GM23338 (cell line): ENCODE results near the gene QRFP. TPM values are rescaled to one million over a fixed set of nuclear protein-coding genes. Genes with fewer than 3 reads are reported as not detected.
A peak's percentile ranks its signal among the peaks of the same experiment; 100 is the strongest.

Experiments
- ATAC-seq: fragments of 200-7000 bp; cut with Tn5 transposase; 3 replicates; pipeline ENCODE4 v1.9.1; 2020
- DNase-seq: peaks from one replicate; pipeline ENCODE4 v3.0.0-alpha.2; 2015; ENCODE audit warnings: low spot score
- H2AFZ ChIP-seq: fragments of 200-600 bp; sonication (generic); 2 replicates; pipeline ENCODE4 v1.8.0; 2016; ENCODE audit warnings: antibody characterized with exemption, mild to moderate bottlenecking, moderate library complexity
- H3F3A ChIP-seq: fragments of 200-600 bp; sonication (generic); replicated peaks from 2 replicates; pipeline ENCODE4 v1.8.0; 2017; ENCODE audit warnings: antibody characterized with exemption, mixed run types, low read depth
- H3K27ac ChIP-seq: fragments of 200-600 bp; sonication (generic); 2 replicates; pipeline ENCODE4 v1.6.1; 2016; ENCODE audit warnings: low read depth
- H3K27me3 ChIP-seq: fragments of 200-600 bp; sonication (generic); 2 replicates; pipeline ENCODE4 v1.8.0; 2016; ENCODE audit warnings: mild to moderate bottlenecking, mixed run types, moderate library complexity; ENCODE audit not compliant: insufficient read depth
- H3K36me3 ChIP-seq: fragments of 200-600 bp; sonication (generic); 2 replicates; pipeline ENCODE4 v1.8.0; 2016; ENCODE audit warnings: mild to moderate bottlenecking; ENCODE audit not compliant: insufficient read depth
- H3K4me1 ChIP-seq: fragments of 200-600 bp; sonication (generic); 2 replicates; pipeline ENCODE4 v1.8.0; 2016; ENCODE audit warnings: mild to moderate bottlenecking, moderate library complexity; ENCODE audit not compliant: insufficient read depth
- H3K4me2 ChIP-seq: fragments of 200-600 bp; sonication (generic); 2 replicates; pipeline ENCODE4 v1.7.1; 2017; ENCODE audit warnings: mixed run types
- H3K4me3 ChIP-seq: fragments of 200-600 bp; sonication (generic); 2 replicates; pipeline ENCODE4 v1.6.1; 2016; ENCODE audit warnings: mixed run types
- H3K79me2 ChIP-seq: fragments of 200-600 bp; sonication (generic); replicated peaks from 2 replicates; pipeline ENCODE4 v1.8.0; 2017; ENCODE audit warnings: mild to moderate bottlenecking; ENCODE audit not compliant: insufficient read depth
- H3K9me2 ChIP-seq: fragments of 200-600 bp; sonication (generic); 2 replicates; pipeline ENCODE4 v1.8.0; 2017; ENCODE audit not compliant: insufficient read depth
- H4K20me1 ChIP-seq: fragments of 200-600 bp; sonication (generic); replicated peaks from 2 replicates; pipeline ENCODE4 v1.8.0; 2017; ENCODE audit warnings: mild to moderate bottlenecking; ENCODE audit not compliant: insufficient read depth
- H3K27ac Mint-ChIP-seq: 2 replicates; pipeline ENCODE4 v1.8.0; 2020; ENCODE audit warnings: inconsistent platforms, mild to moderate bottlenecking, moderate library complexity, mixed read lengths
- H3K27me3 Mint-ChIP-seq: 3 replicates; pipeline ENCODE4 v1.8.0; 2022; ENCODE audit warnings: low read depth, mild to moderate bottlenecking, moderate library complexity, mixed read lengths, inconsistent platforms; ENCODE audit not compliant: insufficient read depth, poor library complexity
- H3K36me3 Mint-ChIP-seq: 3 replicates; pipeline ENCODE4 v1.8.0; 2021; ENCODE audit warnings: low read depth, mild to moderate bottlenecking, inconsistent platforms, moderate library complexity, mixed read lengths
- H3K4me1 Mint-ChIP-seq: 3 replicates; pipeline ENCODE4 v1.8.0; 2020; ENCODE audit warnings: mild to moderate bottlenecking, inconsistent platforms, mixed read lengths
- H3K4me3 Mint-ChIP-seq: 3 replicates; pipeline ENCODE4 v1.8.0; 2021; ENCODE audit warnings: moderate library complexity, mild to moderate bottlenecking, inconsistent platforms, mixed read lengths
- H3K9me3 Mint-ChIP-seq: 3 replicates; pipeline ENCODE4 v1.8.0; 2020; ENCODE audit warnings: moderate library complexity, mild to moderate bottlenecking, inconsistent platforms, mixed read lengths
- CREB1 ChIP-seq: fragments of 250-450 bp; sonication (Bioruptor Pico); IDR thresholded peaks from 2 replicates; pipeline ENCODE4 v1.5.0; 2020; ENCODE audit warnings: low read depth, mild to moderate bottlenecking, moderate library complexity
- EZH2 ChIP-seq: fragments of 200-600 bp; sonication (generic); IDR thresholded peaks from one replicate; pipeline ENCODE4 v1.8.0; 2017; ENCODE audit warnings: antibody characterized with exemption, mild to moderate bottlenecking, low read depth; ENCODE audit not compliant: unreplicated experiment
- EZH2phosphoT487 ChIP-seq: fragments of 200-600 bp; sonication (generic); IDR thresholded peaks from one replicate; pipeline ENCODE4 v1.8.1; 2018; ENCODE audit warnings: antibody characterized with exemption; ENCODE audit not compliant: unreplicated experiment
- JUNB ChIP-seq: IDR thresholded peaks from one replicate; pipeline ENCODE4 v1.6.1; 2016; ENCODE audit warnings: antibody characterized with exemption; ENCODE audit not compliant: unreplicated experiment
- NANOG ChIP-seq: IDR thresholded peaks from 2 replicates; pipeline ENCODE4 v1.6.1; 2016; ENCODE audit warnings: antibody characterized with exemption, borderline replicate concordance
- POLR2AphosphoS5 ChIP-seq: IDR thresholded peaks from 2 replicates; pipeline ENCODE4 v1.6.1; 2016; ENCODE audit warnings: antibody characterized with exemption, low read depth
- STAT1 ChIP-seq: IDR thresholded peaks from one replicate; pipeline ENCODE4 v1.6.1; 2016; ENCODE audit warnings: antibody characterized with exemption; ENCODE audit not compliant: unreplicated experiment
- ZNF114 ChIP-seq: fragments of 250-450 bp; sonication (Bioruptor Pico); IDR thresholded peaks from 2 replicates; pipeline ENCODE4 v1.5.0; 2020; ENCODE audit warnings: mild to moderate bottlenecking, moderate library complexity
- ZNF331 ChIP-seq: fragments of 250-450 bp; sonication (Bioruptor Pico); IDR thresholded peaks from 2 replicates; pipeline ENCODE4 v1.5.0; 2020; ENCODE audit warnings: low read depth, mild to moderate bottlenecking, moderate library complexity
- polyA plus RNA-seq: library from polyadenylated mRNA; unstranded; fragments of >200 nt; fragmentation: Nextera tagmentation; extraction: Ambion mirVana; gene quantifications from 2 replicates; pipeline ENCODE4 v1.2.1, GENCODE V29; 2016
- total RNA-seq: library from RNA; depleted of rRNA; stranded (reverse); fragments of >200 nt; shearing (Covaris generic); gene quantifications from 2 replicates; pipeline ENCODE4 v1.2.3, GENCODE V29; 2014
- TF ChIP-seq, protein P1 (sequence below): fragments of 250-450 bp; sonication (Bioruptor Pico); IDR thresholded peaks from 2 replicates; pipeline ENCODE4 v1.5.0; 2020; ENCODE audit warnings: mild to moderate bottlenecking, moderate library complexity
- TF ChIP-seq, protein P2 (sequence below): IDR thresholded peaks from 2 replicates; pipeline ENCODE4 v1.6.1; 2016; ENCODE audit warnings: antibody characterized with exemption
- TF ChIP-seq, protein P3 (sequence below), 2 experiments: fragments of 200-600 bp in 1 of 2; sonication (generic) in 1 of 2; conservative IDR thresholded peaks; 2 replicates each; pipeline versions ENCODE4 v1.5.1 to v1.6.1; 2016 to 2017; ENCODE audit warnings: antibody characterized with exemption in 2 of 2, low read depth in 2 of 2, mild to moderate bottlenecking in 2 of 2, moderate library complexity in 1 of 2
- TF ChIP-seq, protein P4 (sequence below): IDR thresholded peaks from one replicate; pipeline ENCODE4 v1.6.1; 2018; ENCODE audit warnings: antibody characterized with exemption; ENCODE audit not compliant: unreplicated experiment

Gene QRFP
- total and polyA plus RNA-seq, 2 experiments from 2014 or later, result not detected

DNA sequence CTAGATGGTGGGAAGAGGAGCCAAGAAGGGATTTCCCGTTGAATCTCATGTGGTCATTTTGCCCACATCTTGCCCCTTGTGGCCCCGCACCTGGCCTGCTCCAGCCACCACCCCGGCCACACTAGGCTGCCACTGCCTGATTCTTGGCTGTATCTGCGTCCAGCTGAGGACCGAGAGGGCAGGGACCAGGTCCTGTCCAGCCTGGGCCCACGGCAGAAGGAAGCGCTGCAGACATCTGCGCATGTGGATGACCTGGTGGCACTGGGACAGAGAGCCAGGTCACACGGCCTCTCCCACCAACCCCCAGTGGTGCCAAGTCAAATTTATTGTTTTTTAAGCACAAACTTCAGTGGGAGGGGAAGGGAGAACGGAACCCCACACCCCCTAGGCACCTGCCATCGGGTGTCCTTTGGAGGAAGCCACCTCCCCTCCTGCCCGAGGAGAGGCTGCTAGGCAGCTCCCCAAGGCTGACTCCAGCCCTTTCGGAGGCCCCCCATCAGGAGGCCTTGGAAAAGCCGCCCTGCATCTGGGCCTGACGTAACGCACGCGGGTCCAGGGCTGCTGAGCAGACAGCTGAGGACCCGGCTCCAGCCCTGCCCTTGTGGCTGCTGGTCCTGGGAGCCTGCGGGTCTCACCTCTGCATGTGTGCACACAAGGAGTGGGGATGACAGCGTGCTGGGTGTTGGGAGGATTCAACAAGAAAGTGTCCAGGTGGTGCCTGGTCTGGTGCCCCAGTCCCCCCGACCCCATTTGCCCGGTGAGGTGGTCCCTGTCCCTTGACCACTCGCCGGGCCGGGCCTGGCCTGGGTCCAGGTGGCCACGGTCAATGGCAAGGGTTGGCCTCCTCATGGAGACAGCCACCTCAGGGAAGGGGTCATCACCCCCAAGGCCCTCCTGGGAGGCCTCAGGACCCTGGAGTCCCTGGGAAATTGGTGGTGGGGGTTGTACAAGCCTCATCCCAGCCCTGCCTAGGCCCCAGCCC, 5.9 kb upstream of the QRFP start:
- H3K4me2 ChIP-seq, result no peak overlapping the region
- no peak overlapping the region for H3K27ac Mint-ChIP-seq
- no peaks in the 10 kb centered on the region for H3K36me3 Mint-ChIP-seq
- no peaks in the 10 kb centered on the region for H3K27me3 ChIP-seq
- H3K36me3 ChIP-seq, result no peaks in the 10 kb centered on the region
- no peak overlapping the region for H2AFZ ChIP-seq
- no peaks in the 10 kb centered on the region for H3K9me2 ChIP-seq
- no peak overlapping the region for H3K4me3 ChIP-seq
- H3K4me1 ChIP-seq, result no peaks in the 10 kb centered on the region
- no peaks in the 10 kb centered on the region for H3F3A ChIP-seq
- TF ChIP-seq, protein P1, sequence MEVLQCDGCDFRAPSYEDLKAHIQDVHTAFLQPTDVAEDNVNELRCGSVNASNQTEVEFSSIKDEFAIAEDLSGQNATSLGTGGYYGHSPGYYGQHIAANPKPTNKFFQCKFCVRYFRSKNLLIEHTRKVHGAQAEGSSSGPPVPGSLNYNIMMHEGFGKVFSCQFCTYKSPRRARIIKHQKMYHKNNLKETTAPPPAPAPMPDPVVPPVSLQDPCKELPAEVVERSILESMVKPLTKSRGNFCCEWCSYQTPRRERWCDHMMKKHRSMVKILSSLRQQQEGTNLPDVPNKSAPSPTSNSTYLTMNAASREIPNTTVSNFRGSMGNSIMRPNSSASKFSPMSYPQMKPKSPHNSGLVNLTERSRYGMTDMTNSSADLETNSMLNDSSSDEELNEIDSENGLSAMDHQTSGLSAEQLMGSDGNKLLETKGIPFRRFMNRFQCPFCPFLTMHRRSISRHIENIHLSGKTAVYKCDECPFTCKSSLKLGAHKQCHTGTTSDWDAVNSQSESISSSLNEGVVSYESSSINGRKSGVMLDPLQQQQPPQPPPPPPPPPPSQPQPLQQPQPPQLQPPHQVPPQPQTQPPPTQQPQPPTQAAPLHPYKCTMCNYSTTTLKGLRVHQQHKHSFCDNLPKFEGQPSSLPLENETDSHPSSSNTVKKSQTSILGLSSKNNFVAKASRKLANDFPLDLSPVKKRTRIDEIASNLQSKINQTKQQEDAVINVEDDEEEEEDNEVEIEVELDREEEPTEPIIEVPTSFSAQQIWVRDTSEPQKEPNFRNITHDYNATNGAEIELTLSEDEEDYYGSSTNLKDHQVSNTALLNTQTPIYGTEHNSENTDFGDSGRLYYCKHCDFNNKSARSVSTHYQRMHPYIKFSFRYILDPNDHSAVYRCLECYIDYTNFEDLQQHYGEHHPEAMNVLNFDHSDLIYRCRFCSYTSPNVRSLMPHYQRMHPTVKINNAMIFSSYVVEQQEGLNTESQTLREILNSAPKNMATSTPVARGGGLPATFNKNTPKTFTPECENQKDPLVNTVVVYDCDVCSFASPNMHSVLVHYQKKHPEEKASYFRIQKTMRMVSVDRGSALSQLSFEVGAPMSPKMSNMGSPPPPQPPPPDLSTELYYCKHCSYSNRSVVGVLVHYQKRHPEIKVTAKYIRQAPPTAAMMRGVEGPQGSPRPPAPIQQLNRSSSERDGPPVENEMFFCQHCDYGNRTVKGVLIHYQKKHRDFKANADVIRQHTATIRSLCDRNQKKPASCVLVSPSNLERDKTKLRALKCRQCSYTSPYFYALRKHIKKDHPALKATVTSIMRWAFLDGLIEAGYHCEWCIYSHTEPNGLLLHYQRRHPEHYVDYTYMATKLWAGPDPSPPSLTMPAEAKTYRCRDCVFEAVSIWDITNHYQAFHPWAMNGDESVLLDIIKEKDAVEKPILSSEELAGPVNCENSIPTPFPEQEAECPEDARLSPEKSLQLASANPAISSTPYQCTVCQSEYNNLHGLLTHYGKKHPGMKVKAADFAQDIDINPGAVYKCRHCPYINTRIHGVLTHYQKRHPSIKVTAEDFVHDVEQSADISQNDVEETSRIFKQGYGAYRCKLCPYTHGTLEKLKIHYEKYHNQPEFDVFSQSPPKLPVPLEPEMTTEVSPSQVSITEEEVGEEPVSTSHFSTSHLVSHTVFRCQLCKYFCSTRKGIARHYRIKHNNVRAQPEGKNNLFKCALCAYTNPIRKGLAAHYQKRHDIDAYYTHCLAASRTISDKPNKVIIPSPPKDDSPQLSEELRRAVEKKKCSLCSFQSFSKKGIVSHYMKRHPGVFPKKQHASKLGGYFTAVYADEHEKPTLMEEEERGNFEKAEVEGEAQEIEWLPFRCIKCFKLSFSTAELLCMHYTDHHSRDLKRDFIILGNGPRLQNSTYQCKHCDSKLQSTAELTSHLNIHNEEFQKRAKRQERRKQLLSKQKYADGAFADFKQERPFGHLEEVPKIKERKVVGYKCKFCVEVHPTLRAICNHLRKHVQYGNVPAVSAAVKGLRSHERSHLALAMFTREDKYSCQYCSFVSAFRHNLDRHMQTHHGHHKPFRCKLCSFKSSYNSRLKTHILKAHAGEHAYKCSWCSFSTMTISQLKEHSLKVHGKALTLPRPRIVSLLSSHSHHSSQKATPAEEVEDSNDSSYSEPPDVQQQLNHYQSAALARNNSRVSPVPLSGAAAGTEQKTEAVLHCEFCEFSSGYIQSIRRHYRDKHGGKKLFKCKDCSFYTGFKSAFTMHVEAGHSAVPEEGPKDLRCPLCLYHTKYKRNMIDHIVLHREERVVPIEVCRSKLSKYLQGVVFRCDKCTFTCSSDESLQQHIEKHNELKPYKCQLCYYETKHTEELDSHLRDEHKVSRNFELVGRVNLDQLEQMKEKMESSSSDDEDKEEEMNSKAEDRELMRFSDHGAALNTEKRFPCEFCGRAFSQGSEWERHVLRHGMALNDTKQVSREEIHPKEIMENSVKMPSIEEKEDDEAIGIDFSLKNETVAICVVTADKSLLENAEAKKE, result no peak
- TF ChIP-seq, protein P2, sequence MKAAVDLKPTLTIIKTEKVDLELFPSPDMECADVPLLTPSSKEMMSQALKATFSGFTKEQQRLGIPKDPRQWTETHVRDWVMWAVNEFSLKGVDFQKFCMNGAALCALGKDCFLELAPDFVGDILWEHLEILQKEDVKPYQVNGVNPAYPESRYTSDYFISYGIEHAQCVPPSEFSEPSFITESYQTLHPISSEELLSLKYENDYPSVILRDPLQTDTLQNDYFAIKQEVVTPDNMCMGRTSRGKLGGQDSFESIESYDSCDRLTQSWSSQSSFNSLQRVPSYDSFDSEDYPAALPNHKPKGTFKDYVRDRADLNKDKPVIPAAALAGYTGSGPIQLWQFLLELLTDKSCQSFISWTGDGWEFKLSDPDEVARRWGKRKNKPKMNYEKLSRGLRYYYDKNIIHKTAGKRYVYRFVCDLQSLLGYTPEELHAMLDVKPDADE, result no peak
- TF ChIP-seq, protein P3, sequence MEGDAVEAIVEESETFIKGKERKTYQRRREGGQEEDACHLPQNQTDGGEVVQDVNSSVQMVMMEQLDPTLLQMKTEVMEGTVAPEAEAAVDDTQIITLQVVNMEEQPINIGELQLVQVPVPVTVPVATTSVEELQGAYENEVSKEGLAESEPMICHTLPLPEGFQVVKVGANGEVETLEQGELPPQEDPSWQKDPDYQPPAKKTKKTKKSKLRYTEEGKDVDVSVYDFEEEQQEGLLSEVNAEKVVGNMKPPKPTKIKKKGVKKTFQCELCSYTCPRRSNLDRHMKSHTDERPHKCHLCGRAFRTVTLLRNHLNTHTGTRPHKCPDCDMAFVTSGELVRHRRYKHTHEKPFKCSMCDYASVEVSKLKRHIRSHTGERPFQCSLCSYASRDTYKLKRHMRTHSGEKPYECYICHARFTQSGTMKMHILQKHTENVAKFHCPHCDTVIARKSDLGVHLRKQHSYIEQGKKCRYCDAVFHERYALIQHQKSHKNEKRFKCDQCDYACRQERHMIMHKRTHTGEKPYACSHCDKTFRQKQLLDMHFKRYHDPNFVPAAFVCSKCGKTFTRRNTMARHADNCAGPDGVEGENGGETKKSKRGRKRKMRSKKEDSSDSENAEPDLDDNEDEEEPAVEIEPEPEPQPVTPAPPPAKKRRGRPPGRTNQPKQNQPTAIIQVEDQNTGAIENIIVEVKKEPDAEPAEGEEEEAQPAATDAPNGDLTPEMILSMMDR (conservative IDR thresholded peaks at IDR 0.05; ENCODE audit: low read depth in 2 of 2), result no peak
- TF ChIP-seq EZH2phosphoT487 (no peak), ZNF331 (CRISPR knock-in tag) (no peak), POLR2AphosphoS5 (no peak), ZNF114 (CRISPR knock-in tag) (no peak), JUNB (no peak), NANOG (no peak), EZH2 (no peak), STAT1 (no peak), CREB1 (CRISPR knock-in tag) (no peak)
- TF ChIP-seq, protein P4, sequence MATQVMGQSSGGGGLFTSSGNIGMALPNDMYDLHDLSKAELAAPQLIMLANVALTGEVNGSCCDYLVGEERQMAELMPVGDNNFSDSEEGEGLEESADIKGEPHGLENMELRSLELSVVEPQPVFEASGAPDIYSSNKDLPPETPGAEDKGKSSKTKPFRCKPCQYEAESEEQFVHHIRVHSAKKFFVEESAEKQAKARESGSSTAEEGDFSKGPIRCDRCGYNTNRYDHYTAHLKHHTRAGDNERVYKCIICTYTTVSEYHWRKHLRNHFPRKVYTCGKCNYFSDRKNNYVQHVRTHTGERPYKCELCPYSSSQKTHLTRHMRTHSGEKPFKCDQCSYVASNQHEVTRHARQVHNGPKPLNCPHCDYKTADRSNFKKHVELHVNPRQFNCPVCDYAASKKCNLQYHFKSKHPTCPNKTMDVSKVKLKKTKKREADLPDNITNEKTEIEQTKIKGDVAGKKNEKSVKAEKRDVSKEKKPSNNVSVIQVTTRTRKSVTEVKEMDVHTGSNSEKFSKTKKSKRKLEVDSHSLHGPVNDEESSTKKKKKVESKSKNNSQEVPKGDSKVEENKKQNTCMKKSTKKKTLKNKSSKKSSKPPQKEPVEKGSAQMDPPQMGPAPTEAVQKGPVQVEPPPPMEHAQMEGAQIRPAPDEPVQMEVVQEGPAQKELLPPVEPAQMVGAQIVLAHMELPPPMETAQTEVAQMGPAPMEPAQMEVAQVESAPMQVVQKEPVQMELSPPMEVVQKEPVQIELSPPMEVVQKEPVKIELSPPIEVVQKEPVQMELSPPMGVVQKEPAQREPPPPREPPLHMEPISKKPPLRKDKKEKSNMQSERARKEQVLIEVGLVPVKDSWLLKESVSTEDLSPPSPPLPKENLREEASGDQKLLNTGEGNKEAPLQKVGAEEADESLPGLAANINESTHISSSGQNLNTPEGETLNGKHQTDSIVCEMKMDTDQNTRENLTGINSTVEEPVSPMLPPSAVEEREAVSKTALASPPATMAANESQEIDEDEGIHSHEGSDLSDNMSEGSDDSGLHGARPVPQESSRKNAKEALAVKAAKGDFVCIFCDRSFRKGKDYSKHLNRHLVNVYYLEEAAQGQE, result no peak
- H3K27ac ChIP-seq, result no peak overlapping the region
- peak; percentile 10; the same call in 2 of the 3 replicates for ATAC-seq
- H3K27me3 Mint-ChIP-seq, result peaks cover 14% of the 10 kb centered on the region
- H3K4me3 Mint-ChIP-seq, result no peak overlapping the region
- no peaks in the 10 kb centered on the region for H3K79me2 ChIP-seq
- no peaks in the 10 kb centered on the region for H3K9me3 Mint-ChIP-seq
- H3K4me1 Mint-ChIP-seq, result no peaks in the 10 kb centered on the region
- H4K20me1 ChIP-seq, result no peaks in the 10 kb centered on the region
- no peak for DNase-seq
